ENCODE results near the gene PLAC8. TPM values are rescaled to one million over a fixed set of nuclear protein-coding genes. Genes with fewer than 3 reads are reported as not detected.

The PLAC8 gene
- total RNA-seq, 6 donors from 2014 or later: 28.3 to 184 (median 81.2) TPM

GRCh38 chr4:83132065-83132464, 17.5 kb upstream of the PLAC8 start:
- no peak for DNase-seq
- no peak overlapping the region for H3K27ac ChIP-seq

GRCh38 chr4:83129264-83129663, 14.7 kb upstream of the PLAC8 start:
- H3K4me1 ChIP-seq: no peaks in the 10 kb centered on the region
- WGBS, 2 donors: 76 to 80% methylated on average over 2 of the region's 2 CpGs
- DNase-seq: no peak

More at GRCh38 chr4:83132065-83132464, 17.5 kb upstream of the PLAC8 start:
- no peaks in the 10 kb centered on the region for H3K36me3 ChIP-seq
- no peaks in the 10 kb centered on the region for H3K27me3 ChIP-seq
- H3K4me1 ChIP-seq: no peaks in the 10 kb centered on the region
- H3K4me3 ChIP-seq: no peak overlapping the region
- 65 to 80% methylated on average over 1 of the region's 1 CpG for WGBS, 2 donors
- H3K9me3 ChIP-seq: no peaks in the 10 kb centered on the region
- TF ChIP-seq POLR2A (IDR thresholded peaks at IDR 0.05) (no peak), POLR2AphosphoS5 (IDR thresholded peaks at IDR 0.05) (no peak), CTCF (IDR thresholded peaks at IDR 0.05) (no peak), EP300 (IDR thresholded peaks at IDR 0.05) (no peak)
- no peak for ATAC-seq (ENCODE audit: low FRiP score in 2 of 2)

DNA sequence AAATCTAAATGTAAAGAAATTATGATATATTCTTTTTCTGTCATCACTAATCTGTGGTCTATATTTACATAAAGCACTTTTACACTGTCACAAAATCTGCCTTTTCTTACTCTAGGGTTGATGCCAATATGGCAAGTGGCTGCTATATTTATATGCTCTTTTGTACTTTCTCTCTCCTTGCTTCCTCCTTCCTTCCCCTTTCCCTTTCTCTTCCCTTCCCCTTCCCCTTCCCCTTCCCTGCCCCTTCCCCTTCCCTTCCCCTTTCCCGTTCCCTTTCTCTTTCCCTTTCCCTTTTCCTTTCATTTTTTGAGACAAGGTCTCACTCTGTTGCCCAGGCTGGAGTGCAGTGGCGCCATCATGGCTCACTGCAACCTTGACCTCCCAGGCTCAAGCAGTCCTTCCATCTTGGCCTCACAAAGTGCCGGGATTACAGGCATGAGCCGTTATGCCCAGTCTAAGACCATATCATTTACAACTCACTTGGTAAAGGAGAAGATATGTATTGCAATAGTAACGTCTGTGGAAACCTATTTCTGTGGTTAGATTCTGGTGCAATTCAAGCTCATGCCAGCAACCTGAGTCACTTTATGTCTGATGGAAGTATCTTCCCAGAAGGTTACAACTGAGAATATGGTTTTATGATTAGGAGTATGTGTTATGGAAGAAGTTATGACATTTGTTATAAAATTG, 13.9 kb upstream of the PLAC8 start:
- Histone ChIP-seq H3K9me3 (no peaks in the 10 kb centered on the region), H3K27ac (no peak overlapping the region), H3K27me3 (no peaks in the 10 kb centered on the region), H3K36me3 (no peaks in the 10 kb centered on the region), H3K4me3 (no peak overlapping the region), H3K4me1 (no peaks in the 10 kb centered on the region)
- TF ChIP-seq POLR2AphosphoS5 (IDR thresholded peaks at IDR 0.05) (no peak), CTCF (IDR thresholded peaks at IDR 0.05) (no peak), POLR2A (IDR thresholded peaks at IDR 0.05) (no peak), EP300 (IDR thresholded peaks at IDR 0.05) (no peak)
- ATAC-seq (ENCODE audit: low FRiP score in 2 of 2): no peak
- DNase-seq: no peak
- WGBS, 2 donors: 53 to 56% methylated on average over 5 of the region's 5 CpGs

More at GRCh38 chr4:83129264-83129663, 14.7 kb upstream of the PLAC8 start:
- TF ChIP-seq CTCF (IDR thresholded peaks at IDR 0.05) (no peak), POLR2AphosphoS5 (IDR thresholded peaks at IDR 0.05) (no peak), POLR2A (IDR thresholded peaks at IDR 0.05) (no peak), EP300 (IDR thresholded peaks at IDR 0.05) (no peak)
- no peaks in the 10 kb centered on the region for H3K9me3 ChIP-seq
- ATAC-seq (ENCODE audit: low FRiP score in 2 of 2): no peak
- H3K36me3 ChIP-seq: no peaks in the 10 kb centered on the region
- H3K4me3 ChIP-seq: no peak overlapping the region
- H3K27me3 ChIP-seq: no peaks in the 10 kb centered on the region
- no peak overlapping the region for H3K27ac ChIP-seq

DNA sequence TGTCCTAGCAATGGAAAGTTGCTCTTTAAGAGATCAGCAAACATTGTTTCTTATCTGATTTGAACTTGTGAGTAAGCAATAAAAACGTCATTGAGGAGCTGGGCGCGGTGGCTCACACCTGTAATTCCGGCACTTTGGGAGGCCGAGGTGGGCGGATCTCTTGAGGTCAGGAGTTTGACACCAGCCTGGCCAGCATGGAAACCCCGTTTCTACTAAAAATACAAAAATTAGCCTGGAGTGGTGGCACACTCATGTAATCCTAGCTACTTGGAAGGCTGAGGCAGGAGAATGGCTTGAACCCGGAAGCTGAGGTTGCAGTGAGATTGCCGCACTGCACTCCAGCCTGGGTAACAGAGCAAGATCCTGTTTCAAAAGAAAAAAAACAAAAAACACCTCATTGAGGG, 11.2 kb upstream of the PLAC8 start:
- Histone ChIP-seq H3K27me3 (no peaks in the 10 kb centered on the region), H3K36me3 (no peaks in the 10 kb centered on the region), H3K4me3 (no peak overlapping the region), H3K4me1 (no peaks in the 10 kb centered on the region), H3K27ac (peak overlapping the region in 3 of 4 donors; percentile 13 to 79 (median 69)), H3K9me3 (no peaks in the 10 kb centered on the region)
- 58 to 59% methylated on average over 9 of the region's 9 CpGs for WGBS, 2 donors
- no peak for TF ChIP-seq POLR2A (IDR thresholded peaks at IDR 0.05)
- peak in 1 of 2 donors; percentile 6 for TF ChIP-seq POLR2AphosphoS5 (IDR thresholded peaks at IDR 0.05)
- DNase-seq: peak in 1 of 2 donors; percentile 64
- ATAC-seq (ENCODE audit: low FRiP score in 2 of 2): peak in 1 of 2 donors; percentile 38

DNA sequence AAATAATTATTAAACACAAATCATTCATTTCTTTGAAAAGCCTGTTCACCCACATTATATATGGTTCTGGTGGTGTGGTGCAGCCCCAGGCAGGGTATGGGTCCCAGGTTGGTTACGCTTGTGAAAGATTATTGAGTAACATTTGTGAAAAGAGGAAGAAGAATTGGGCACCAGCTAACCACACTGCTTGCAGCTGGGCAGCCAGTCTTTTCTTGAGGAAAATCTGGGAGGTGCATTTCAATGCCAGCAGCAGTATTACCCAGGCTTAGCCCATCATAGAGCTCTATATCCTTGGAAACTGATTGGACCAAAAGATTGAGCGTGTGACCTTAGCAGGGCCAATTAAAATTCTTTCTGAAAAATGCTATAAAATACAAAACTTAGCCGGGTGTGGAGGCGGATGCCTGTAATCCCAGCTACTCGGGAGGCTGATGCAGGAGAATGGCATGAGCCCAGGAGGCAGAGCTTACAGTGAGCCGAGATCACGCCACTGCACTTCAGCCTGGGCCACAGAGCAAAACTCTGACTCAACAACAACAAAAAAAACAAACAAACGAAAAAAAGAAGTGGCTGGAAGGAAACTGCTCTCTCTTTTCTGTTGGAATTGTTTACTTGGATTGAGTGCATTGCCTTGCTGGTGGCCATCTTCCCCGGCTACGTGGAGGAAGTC, 9.7 kb upstream of the PLAC8 start:
- no peak overlapping the region for H3K4me3 ChIP-seq
- H3K36me3 ChIP-seq: no peaks in the 10 kb centered on the region
- H3K4me1 ChIP-seq: no peaks in the 10 kb centered on the region
- 64 to 68% methylated on average over 10 of the region's 10 CpGs for WGBS, 2 donors
- DNase-seq (peak in 1 of 2 donors; percentile 47), ATAC-seq (ENCODE audit: low FRiP score in 2 of 2) (peak; percentile 69 to 76)
- no peaks in the 10 kb centered on the region for H3K27me3 ChIP-seq
- H3K27ac ChIP-seq: peak overlapping the region in 2 of 4 donors; percentile 34 to 59
- H3K9me3 ChIP-seq: no peaks in the 10 kb centered on the region
- TF ChIP-seq POLR2AphosphoS5 (IDR thresholded peaks at IDR 0.05): peak in 1 of 2 donors; percentile 19
- TF ChIP-seq POLR2A (IDR thresholded peaks at IDR 0.05): no peak

All from upper lobe of left lung (tissue), 6 donors.